Lower lobe of right lung (tissue), 2 donors: Measurements from ENCODE around the gene B3GALT5. TPM values are rescaled to one million over a fixed set of nuclear protein-coding genes. Genes with fewer than 3 reads are reported as not detected.

Experiments used
- ATAC-seq, 2 donors: fragments of 200-7000 bp; cut with Tn5 transposase; one replicate each; pipeline ENCODE4 v1.9.1; 2020 to 2022; ENCODE audit warnings: mild to moderate bottlenecking in 2 of 2, moderate library complexity in 2 of 2
- DNase-seq: peaks from one replicate; pipeline ENCODE4 v3.0.0-alpha.2; 2020
- H3K27ac ChIP-seq: fragments of 200-600 bp; one replicate; pipeline ENCODE4 v1.8.0; 2022
- H3K27me3 ChIP-seq: fragments of 200-600 bp; one replicate; pipeline ENCODE4 v1.8.0; 2022; ENCODE audit warnings: low read depth
- H3K36me3 ChIP-seq: fragments of 200-600 bp; one replicate; pipeline ENCODE4 v1.8.0; 2022; ENCODE audit warnings: mild to moderate bottlenecking
- H3K4me1 ChIP-seq: fragments of 200-600 bp; one replicate; pipeline ENCODE4 v1.8.0; 2022
- H3K4me3 ChIP-seq: fragments of 200-600 bp; one replicate; pipeline ENCODE4 v1.8.0; 2022; ENCODE audit warnings: mild to moderate bottlenecking
- H3K9me3 ChIP-seq: fragments of 200-600 bp; one replicate; pipeline ENCODE4 v1.8.0; 2022
- intact Hi-C: fragments of 100-400 bp; cut with DNase I; formaldehyde crosslinking; loops from one replicate; pipeline ENCODE4 v1.11.0; 2022
- total RNA-seq: library from RNA; stranded (reverse); fragmentation: NEBNext Ultra II Directional; extraction: Animal tissue kit (Norgen Biotek cat#: 25700); gene quantifications from one replicate; pipeline ENCODE4 v1.2.1, GENCODE V29; 2021
- TF ChIP-seq, protein P1 (sequence below): fragments of 200-600 bp; IDR thresholded peaks from one replicate; pipeline ENCODE4 v1.8.0; 2022; ENCODE audit warnings: antibody characterized with exemption, mild to moderate bottlenecking
- donor health status: DM: no; HTN: yes; CAD: no; lungs with severe emphysema.

Gene B3GALT5
- total RNA-seq, 1 donor from 2014 or later, result 1.5 TPM

DNA sequence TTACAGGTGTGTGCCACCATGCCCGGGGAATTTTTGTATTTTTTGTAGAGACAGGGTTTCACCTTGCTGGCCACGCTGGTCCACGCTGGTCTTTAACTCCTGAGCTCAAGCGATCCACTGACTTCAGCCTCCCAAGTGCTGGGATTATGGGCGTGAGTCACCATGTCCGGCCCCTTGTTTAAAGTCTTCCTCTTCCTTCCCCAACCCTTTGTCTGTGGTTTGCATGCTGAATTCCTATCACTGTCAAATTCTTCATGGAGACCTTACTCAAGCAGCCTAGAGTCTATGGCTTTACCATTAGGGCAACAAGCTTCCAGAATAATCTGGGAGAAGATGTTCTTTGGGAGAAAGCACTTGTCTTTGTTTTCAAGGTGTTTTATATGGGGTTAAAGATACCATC, 34.7 kb downstream of the B3GALT5 start:
- TF ChIP-seq, protein P1, sequence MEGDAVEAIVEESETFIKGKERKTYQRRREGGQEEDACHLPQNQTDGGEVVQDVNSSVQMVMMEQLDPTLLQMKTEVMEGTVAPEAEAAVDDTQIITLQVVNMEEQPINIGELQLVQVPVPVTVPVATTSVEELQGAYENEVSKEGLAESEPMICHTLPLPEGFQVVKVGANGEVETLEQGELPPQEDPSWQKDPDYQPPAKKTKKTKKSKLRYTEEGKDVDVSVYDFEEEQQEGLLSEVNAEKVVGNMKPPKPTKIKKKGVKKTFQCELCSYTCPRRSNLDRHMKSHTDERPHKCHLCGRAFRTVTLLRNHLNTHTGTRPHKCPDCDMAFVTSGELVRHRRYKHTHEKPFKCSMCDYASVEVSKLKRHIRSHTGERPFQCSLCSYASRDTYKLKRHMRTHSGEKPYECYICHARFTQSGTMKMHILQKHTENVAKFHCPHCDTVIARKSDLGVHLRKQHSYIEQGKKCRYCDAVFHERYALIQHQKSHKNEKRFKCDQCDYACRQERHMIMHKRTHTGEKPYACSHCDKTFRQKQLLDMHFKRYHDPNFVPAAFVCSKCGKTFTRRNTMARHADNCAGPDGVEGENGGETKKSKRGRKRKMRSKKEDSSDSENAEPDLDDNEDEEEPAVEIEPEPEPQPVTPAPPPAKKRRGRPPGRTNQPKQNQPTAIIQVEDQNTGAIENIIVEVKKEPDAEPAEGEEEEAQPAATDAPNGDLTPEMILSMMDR, result no peak
- H3K27ac ChIP-seq, result no peak overlapping the region
- no peaks in the 10 kb centered on the region for H3K27me3 ChIP-seq
- no peaks in the 10 kb centered on the region for H3K36me3 ChIP-seq
- no peaks in the 10 kb centered on the region for H3K4me1 ChIP-seq
- intact Hi-C loops, result no loop called here
- no peak overlapping the region for H3K4me3 ChIP-seq
- ATAC-seq (no peak), DNase-seq (no peak)
- H3K9me3 ChIP-seq, result no peaks in the 10 kb centered on the region

DNA sequence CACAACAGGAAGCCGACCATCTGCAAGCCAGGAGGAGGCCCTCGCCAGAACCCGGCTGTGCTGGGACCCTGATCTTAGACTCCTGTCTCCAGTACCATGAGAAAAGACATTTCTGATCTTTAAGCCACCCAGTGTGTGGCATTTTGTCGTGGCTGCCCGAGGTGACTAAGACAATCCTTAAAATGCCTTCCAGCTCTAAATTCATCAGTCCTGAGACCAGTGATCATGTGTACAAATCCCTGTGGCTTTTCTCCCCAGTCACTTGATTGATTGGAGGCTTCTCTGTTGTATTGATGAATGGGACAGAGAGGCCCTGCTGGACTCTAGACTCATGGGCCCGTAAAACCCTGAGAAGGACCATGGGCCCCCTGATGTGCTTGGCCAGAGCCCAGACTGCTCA, 36.1 kb downstream of the B3GALT5 start:
- H3K27me3 ChIP-seq, result no peaks in the 10 kb centered on the region
- no peak overlapping the region for H3K4me3 ChIP-seq
- no peaks in the 10 kb centered on the region for H3K9me3 ChIP-seq
- no peaks in the 10 kb centered on the region for H3K4me1 ChIP-seq
- DNase-seq (no peak), ATAC-seq (no peak)
- H3K36me3 ChIP-seq, result no peaks in the 10 kb centered on the region
- no peak overlapping the region for H3K27ac ChIP-seq
- TF ChIP-seq, protein P1, result no peak
- intact Hi-C loops, result no loop called here

DNA sequence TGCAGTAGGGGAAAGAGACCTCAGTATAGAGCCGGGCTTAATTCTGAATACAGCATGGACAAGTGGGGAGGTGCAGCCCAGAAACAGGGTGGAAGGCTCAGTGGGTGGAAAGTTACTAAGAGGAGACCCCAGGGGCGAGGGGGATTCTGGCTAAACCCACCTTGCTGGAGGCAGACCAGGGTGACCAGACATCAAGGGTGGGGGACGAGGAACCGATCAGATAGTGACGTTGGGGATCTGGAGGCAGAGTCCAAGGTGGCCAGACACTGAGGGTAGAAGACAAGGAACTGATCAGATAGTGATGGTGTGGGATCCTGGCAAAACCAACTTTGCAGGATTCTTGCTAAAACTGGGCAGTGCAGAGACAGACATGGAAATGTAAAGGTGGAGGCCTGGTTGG, 36.8 kb downstream of the B3GALT5 start:
- ATAC-seq (no peak), DNase-seq (no peak)
- Histone ChIP-seq H3K27me3 (no peaks in the 10 kb centered on the region), H3K9me3 (no peaks in the 10 kb centered on the region), H3K36me3 (no peaks in the 10 kb centered on the region), H3K4me3 (no peak overlapping the region), H3K4me1 (no peaks in the 10 kb centered on the region), H3K27ac (no peak overlapping the region)
- intact Hi-C loops, result no loop called here
- TF ChIP-seq, protein P1, result no peak

DNA sequence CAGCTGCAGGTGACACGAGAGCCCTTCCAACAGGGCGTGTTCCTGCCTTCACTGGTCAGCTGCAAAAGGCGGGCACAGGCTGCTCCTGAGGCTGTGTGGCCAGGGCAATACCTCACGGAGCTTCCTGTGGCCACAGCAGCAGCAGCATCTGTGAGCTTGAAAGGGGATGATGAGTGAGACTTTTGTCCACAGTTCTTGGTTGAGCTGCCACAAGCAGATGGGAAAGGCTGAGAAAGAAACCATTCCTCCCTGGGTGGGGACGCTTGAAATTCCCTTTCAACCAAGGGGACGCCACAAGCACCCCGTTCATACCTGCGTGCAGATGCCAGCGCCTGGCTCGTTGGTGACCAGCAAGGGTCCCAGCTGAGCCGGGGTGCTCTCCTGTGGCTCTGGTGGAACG, 37.6 kb downstream of the B3GALT5 start:
- no peak for DNase-seq
- Histone ChIP-seq H3K4me1 (no peaks in the 10 kb centered on the region), H3K36me3 (no peaks in the 10 kb centered on the region), H3K27me3 (no peaks in the 10 kb centered on the region), H3K9me3 (no peaks in the 10 kb centered on the region), H3K4me3 (no peak overlapping the region), H3K27ac (no peak overlapping the region)
- TF ChIP-seq, protein P1, result no peak
- intact Hi-C loops, result no loop called here
- no peak for ATAC-seq

DNA sequence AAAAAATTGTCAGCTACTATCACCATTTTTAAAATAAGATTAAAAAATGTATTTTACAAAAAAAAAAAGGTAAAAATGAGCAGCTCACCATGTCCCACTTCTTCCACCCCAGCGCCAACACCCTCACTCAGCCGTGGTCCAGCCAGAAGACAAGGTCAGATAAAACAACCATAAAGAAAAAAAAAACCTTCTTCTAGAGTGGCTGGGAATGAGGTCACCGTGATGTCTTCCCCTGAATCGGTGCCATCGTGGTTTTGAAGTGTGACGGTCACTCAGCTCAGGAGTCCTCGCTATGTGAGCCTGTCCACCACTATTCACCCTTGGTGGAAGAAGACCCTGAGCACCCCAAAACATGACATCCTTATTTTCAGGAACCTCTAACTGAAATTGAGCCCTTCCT, 38.1 kb downstream of the B3GALT5 start:
- H3K4me1 ChIP-seq, result no peaks in the 10 kb centered on the region
- no peaks in the 10 kb centered on the region for H3K36me3 ChIP-seq
- no peak overlapping the region for H3K4me3 ChIP-seq
- H3K9me3 ChIP-seq, result no peaks in the 10 kb centered on the region
- intact Hi-C loops, result no loop called here
- H3K27me3 ChIP-seq, result no peaks in the 10 kb centered on the region
- no peak overlapping the region for H3K27ac ChIP-seq
- DNase-seq, result no peak
- ATAC-seq, result no peak
- TF ChIP-seq, protein P1, result no peak

DNA sequence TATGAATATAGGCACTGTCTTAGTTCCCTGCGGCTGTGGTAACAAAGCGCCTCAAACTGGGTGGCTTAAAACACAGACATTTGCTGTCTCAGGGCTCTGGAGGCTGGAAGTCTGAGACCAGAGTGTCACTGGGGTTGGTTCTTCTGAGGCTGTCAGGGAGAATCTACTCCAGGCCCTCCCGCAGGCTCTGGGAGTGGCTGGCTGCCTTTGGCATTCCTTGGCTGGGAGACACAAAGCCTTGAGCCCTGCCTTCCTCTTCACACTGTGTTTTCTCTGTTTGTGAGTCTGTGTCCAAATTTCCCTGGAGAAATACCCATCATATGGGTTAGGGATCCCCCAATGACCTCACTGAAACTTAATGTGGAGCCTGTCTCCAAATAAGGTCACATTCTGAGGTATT, 38.5 kb downstream of the B3GALT5 start:
- no peak overlapping the region for H3K4me3 ChIP-seq
- no peaks in the 10 kb centered on the region for H3K27me3 ChIP-seq
- no peaks in the 10 kb centered on the region for H3K4me1 ChIP-seq
- H3K27ac ChIP-seq, result no peak overlapping the region
- ATAC-seq (no peak), DNase-seq (no peak)
- TF ChIP-seq, protein P1, result no peak
- H3K9me3 ChIP-seq, result no peaks in the 10 kb centered on the region
- no peaks in the 10 kb centered on the region for H3K36me3 ChIP-seq
- intact Hi-C loops, result no loop called here
